HCT116 (cell line): ENCODE results near the gene FLNC.

Experiments
- ATF3 ChIP-seq: IDR thresholded peaks from 2 replicates; pipeline ENCODE4 v1.6.1; 2012
- EZH2phosphoT487 ChIP-seq: fragments of 200-600 bp; IDR thresholded peaks from 2 replicates; pipeline ENCODE4 v1.6.1; 2018; ENCODE audit warnings: antibody characterized with exemption, borderline replicate concordance
- JUND ChIP-seq: IDR thresholded peaks from 2 replicates; pipeline ENCODE4 v1.6.1; 2012
- MAX ChIP-seq: IDR thresholded peaks from 2 replicates; pipeline ENCODE4 v1.6.1; 2012
- POLR2A ChIP-seq: IDR thresholded peaks from 2 replicates; pipeline ENCODE4 v1.7.0; 2011; ENCODE audit warnings: borderline replicate concordance; ENCODE audit not compliant: insufficient read depth, insufficient read length; ENCODE audit errors: extremely low read depth
- POLR2AphosphoS5 ChIP-seq: IDR thresholded peaks from 2 replicates; pipeline ENCODE4 v1.6.1; 2011; ENCODE audit warnings: mild to moderate bottlenecking, low read depth, low read length, moderate library complexity
- RAD21 ChIP-seq: IDR thresholded peaks from 2 replicates; pipeline ENCODE4 v1.6.1; 2012; ENCODE audit warnings: low read depth, mild to moderate bottlenecking
- SP1 ChIP-seq: IDR thresholded peaks from 2 replicates; pipeline ENCODE4 v1.6.1; 2012; ENCODE audit warnings: low read depth
- SRF ChIP-seq: IDR thresholded peaks from 2 replicates; pipeline ENCODE4 v1.6.1; 2012; ENCODE audit warnings: low read depth
- ZNF274 ChIP-seq: fragments of 200-500 bp; sonication (Bioruptor generic); IDR thresholded peaks from 2 replicates; pipeline ENCODE4 v1.6.1; 2014; ENCODE audit warnings: mild to moderate bottlenecking, low read depth, low read length, inconsistent platforms
- TF ChIP-seq, protein P1 (sequence below), 3 experiments: fragments of 200-600 bp in 1 of 3; sonication (generic) in 1 of 3; IDR thresholded peaks in 2 of 3; conservative IDR thresholded peaks in 1 of 3; 2 replicates each; pipeline ENCODE4 v1.5.1; 2012 to 2017; ENCODE audit warnings: low read depth in 2 of 3, low read length in 2 of 3, antibody characterized with exemption in 1 of 3, borderline replicate concordance in 1 of 3, control low read depth in 1 of 3, mild to moderate bottlenecking in 1 of 3, mixed read lengths in 1 of 3, mixed run types in 1 of 3, moderate library complexity in 1 of 3; ENCODE audit not compliant: insufficient read depth in 1 of 3

DNA sequence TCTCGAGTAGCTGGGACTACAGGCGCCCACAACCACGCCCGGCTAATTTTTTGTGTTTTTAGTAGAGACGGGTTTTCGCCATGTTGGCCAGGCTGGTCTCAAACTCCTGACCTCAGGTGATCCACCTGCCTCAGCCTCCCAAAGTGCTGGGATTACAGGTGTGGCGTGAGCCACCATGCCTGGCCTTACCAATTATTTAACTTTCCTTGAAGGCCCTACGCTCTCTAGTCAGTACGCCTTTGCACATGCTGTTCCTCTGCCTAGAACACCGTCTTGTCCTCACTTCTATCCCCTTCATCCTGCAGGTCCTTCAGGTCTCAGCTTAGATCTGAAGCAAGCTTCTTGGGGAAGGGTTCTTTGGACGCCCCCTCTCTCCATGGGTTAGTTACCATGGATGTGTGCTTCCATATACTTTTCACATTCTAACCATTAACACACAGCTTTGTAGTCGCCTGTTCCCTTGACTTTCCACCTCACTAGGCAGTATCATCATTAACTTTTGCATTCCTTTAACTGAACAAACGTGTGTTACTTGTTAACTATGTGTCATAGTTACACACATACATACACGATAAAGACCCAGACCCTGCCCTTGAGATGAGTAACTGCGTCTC is 31.9 kb downstream of the FLNC start:
- no peak for TF ChIP-seq POLR2AphosphoS5
- TF ChIP-seq, protein P1, sequence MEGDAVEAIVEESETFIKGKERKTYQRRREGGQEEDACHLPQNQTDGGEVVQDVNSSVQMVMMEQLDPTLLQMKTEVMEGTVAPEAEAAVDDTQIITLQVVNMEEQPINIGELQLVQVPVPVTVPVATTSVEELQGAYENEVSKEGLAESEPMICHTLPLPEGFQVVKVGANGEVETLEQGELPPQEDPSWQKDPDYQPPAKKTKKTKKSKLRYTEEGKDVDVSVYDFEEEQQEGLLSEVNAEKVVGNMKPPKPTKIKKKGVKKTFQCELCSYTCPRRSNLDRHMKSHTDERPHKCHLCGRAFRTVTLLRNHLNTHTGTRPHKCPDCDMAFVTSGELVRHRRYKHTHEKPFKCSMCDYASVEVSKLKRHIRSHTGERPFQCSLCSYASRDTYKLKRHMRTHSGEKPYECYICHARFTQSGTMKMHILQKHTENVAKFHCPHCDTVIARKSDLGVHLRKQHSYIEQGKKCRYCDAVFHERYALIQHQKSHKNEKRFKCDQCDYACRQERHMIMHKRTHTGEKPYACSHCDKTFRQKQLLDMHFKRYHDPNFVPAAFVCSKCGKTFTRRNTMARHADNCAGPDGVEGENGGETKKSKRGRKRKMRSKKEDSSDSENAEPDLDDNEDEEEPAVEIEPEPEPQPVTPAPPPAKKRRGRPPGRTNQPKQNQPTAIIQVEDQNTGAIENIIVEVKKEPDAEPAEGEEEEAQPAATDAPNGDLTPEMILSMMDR (IDR thresholded peaks at IDR 0.05 in 2 of 3, conservative IDR thresholded peaks at IDR 0.05 in 1 of 3; ENCODE audit: borderline replicate concordance in 1 of 3, insufficient read depth in 1 of 3, low read depth in 2 of 3, low read length in 2 of 3): no peak
- no peak for TF ChIP-seq POLR2A
- TF ChIP-seq MAX: no peak
- no peak for TF ChIP-seq SP1
- no peak for TF ChIP-seq SRF
- TF ChIP-seq RAD21: no peak
- no peak for TF ChIP-seq ZNF274
- no peak for TF ChIP-seq JUND
- TF ChIP-seq ATF3: no peak
- no peak for TF ChIP-seq EZH2phosphoT487
